ENCODE measurements around the gene C2orf81. TPM values are rescaled to one million over a fixed set of nuclear protein-coding genes. Genes with fewer than 3 reads are reported as not detected.

The C2orf81 gene
- total RNA-seq, 1 donor from 2014 or later, result 2.1 TPM

- H3K9me3 ChIP-seq (ENCODE audit: insufficient read depth, low read depth, low read length), result no peaks in the 10 kb centered on the region
- no peak overlapping the region for H3K4me3 ChIP-seq (ENCODE audit: insufficient read depth, low read depth, low read length)
- FAIRE-seq (no peak), DNase-seq (ENCODE audit: low read depth) (no peak)
- H3K9ac ChIP-seq (ENCODE audit: low read length), result no peak overlapping the region
- H3K36me3 ChIP-seq (ENCODE audit: insufficient read depth, low read length), result peaks cover 4% of the 10 kb centered on the region
- H2AFZ ChIP-seq (ENCODE audit: low read depth, low read length), result no peak overlapping the region
- H3K4me2 ChIP-seq (ENCODE audit: low read length), result peak overlapping the region; percentile 45
- peaks cover 11% of the 10 kb centered on the region for H3K4me1 ChIP-seq (ENCODE audit: insufficient read depth, low read length)
- Mint-ChIP-seq H3K9me3 (ENCODE audit: unreplicated experiment) (no peaks in the 10 kb centered on the region), H3K4me3 (ENCODE audit: unreplicated experiment) (peak overlapping the region; percentile 96), H3K27me3 (ENCODE audit: low read depth, unreplicated experiment) (no peaks in the 10 kb centered on the region), H3K4me1 (ENCODE audit: low read depth, unreplicated experiment) (peaks cover 18% of the 10 kb centered on the region), H3K36me3 (ENCODE audit: low read depth, unreplicated experiment) (peaks cover 3% of the 10 kb centered on the region), H3K27ac (ENCODE audit: unreplicated experiment) (peak overlapping the region; percentile 26)
- H3K79me2 ChIP-seq (ENCODE audit: insufficient read depth, low read length), result peaks cover 50% of the 10 kb centered on the region
- peaks cover 16% of the 10 kb centered on the region for H4K20me1 ChIP-seq (ENCODE audit: insufficient read depth, low read length)
- no peak overlapping the region for H3K27ac ChIP-seq (ENCODE audit: low read depth, low read length)
- no peaks in the 10 kb centered on the region for H3K27me3 ChIP-seq (ENCODE audit: insufficient read depth, low read length)
- no peak for TF ChIP-seq EZH2 (IDR thresholded peaks at IDR 0.05; ENCODE audit: insufficient read depth, low read length)
- TF ChIP-seq CTCF (IDR thresholded peaks at IDR 0.05; ENCODE audit: insufficient read depth, low read depth, low read length), result no peak
These were observed 41.3 kb upstream of the C2orf81 start for GRCh38 chr2:74462786-74463105.

- Histone ChIP-seq H4K20me1 (ENCODE audit: insufficient read depth, low read length) (peaks cover 16% of the 10 kb centered on the region), H3K79me2 (ENCODE audit: insufficient read depth, low read length) (peaks cover 50% of the 10 kb centered on the region), H3K9me3 (ENCODE audit: insufficient read depth, low read depth, low read length) (no peaks in the 10 kb centered on the region), H3K4me2 (ENCODE audit: low read length) (no peak overlapping the region), H3K4me3 (ENCODE audit: insufficient read depth, low read depth, low read length) (no peak overlapping the region), H3K27me3 (ENCODE audit: insufficient read depth, low read length) (no peaks in the 10 kb centered on the region), H3K27ac (ENCODE audit: low read depth, low read length) (no peak overlapping the region), H3K9ac (ENCODE audit: low read length) (no peak overlapping the region), H3K36me3 (ENCODE audit: insufficient read depth, low read length) (peaks cover 4% of the 10 kb centered on the region), H2AFZ (ENCODE audit: low read depth, low read length) (no peak overlapping the region), H3K4me1 (ENCODE audit: insufficient read depth, low read length) (peaks cover 11% of the 10 kb centered on the region)
- H3K36me3 Mint-ChIP-seq (ENCODE audit: low read depth, unreplicated experiment), result peaks cover 3% of the 10 kb centered on the region
- peak overlapping the region; percentile 20 for H3K4me3 Mint-ChIP-seq (ENCODE audit: unreplicated experiment)
- H3K4me1 Mint-ChIP-seq (ENCODE audit: low read depth, unreplicated experiment), result peaks cover 18% of the 10 kb centered on the region
- TF ChIP-seq CTCF (IDR thresholded peaks at IDR 0.05; ENCODE audit: insufficient read depth, low read depth, low read length), result no peak
- no peak for TF ChIP-seq EZH2 (IDR thresholded peaks at IDR 0.05; ENCODE audit: insufficient read depth, low read length)
- FAIRE-seq (no peak), DNase-seq (ENCODE audit: low read depth) (no peak)
- H3K9me3 Mint-ChIP-seq (ENCODE audit: unreplicated experiment), result no peaks in the 10 kb centered on the region
- H3K27me3 Mint-ChIP-seq (ENCODE audit: low read depth, unreplicated experiment), result no peaks in the 10 kb centered on the region
- peak overlapping the region; percentile 26 for H3K27ac Mint-ChIP-seq (ENCODE audit: unreplicated experiment)
These were observed 40.8 kb upstream of the C2orf81 start for GRCh38 chr2:74462054-74462785.
